ENCODE results near the gene ENTPD5. TPM values are rescaled to one million over a fixed set of nuclear protein-coding genes. Genes with fewer than 3 reads are reported as not detected.
A peak's percentile ranks its signal among the peaks of the same experiment; 100 is the strongest.

The ENTPD5 gene, protein sequence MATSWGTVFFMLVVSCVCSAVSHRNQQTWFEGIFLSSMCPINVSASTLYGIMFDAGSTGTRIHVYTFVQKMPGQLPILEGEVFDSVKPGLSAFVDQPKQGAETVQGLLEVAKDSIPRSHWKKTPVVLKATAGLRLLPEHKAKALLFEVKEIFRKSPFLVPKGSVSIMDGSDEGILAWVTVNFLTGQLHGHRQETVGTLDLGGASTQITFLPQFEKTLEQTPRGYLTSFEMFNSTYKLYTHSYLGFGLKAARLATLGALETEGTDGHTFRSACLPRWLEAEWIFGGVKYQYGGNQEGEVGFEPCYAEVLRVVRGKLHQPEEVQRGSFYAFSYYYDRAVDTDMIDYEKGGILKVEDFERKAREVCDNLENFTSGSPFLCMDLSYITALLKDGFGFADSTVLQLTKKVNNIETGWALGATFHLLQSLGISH
- 14.6 TPM for polyA plus RNA-seq (ENCODE audit: insufficient read length)

GRCh38 chr14:74018586-74019407 lies at the start of gene ENTPD5, which contains the start of gene BBOF1:
Gene ENTPD5 (minus strand): TSS chr14:74019288. CDS start chr14:73988102, 31,186 bp downstream.
Gene BBOF1 (plus strand): TSS chr14:74019349. CDS start chr14:74019479, 130 bp downstream.
- peak; percentile 94 for DNase-seq

DNA sequence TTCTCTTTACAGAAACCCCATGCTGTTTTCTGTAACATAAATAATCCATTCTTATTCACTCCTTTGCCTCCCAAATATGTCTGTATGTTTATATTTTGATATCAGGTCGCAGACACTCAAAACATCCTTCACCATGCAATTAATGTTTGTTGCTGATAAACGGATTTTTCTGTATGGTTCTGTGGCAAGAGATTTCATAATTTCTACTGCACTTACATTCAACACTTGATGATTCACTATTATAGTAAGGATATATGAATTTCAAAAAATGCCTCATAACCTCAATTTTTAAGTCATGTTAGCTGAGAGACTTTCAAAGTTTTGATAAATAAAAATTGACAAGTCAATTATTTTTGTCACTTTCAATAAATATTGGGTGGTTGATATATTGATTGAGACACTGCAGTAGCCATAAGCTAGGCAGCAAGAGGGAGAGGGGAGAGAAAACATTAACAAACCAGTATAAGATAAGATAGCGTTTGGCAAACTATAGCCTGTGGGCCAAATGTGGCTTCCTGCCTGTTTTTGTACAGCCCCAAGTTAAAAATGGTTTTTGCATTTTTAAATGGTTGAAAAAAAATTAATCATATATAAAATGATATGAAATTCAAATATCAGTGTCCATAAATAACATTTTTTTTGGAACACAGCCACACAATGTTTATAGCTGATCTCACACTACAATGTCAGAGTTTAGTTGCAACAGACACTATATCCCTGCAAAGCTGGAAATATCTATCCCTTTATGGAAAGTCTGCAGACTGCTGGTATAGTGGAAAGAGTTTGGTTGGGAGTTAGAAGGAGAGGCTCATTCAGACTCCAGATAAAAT lies 46.9 kb upstream of the ENTPD5 start:
- DNase-seq, result no peak

DNA sequence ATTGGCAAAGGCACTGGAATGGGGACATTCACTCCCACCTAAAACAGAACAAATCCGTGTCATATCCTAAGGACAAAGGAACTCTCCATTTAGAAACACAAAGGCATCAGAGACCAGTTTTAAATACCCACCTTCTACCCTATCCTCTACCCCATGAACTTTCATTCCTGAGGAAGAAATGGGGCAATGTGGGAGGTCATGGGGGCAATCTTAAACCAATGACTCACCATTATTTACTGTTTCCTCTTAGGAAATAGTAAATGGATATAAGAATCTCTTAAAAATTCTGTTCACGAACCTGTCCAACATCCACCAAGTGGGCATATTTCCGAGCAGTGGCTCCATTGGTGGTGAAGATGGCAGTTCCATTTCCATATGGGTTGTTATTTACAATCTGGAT lies 45.8 kb upstream of the ENTPD5 start:
- no peak for DNase-seq

- DNase-seq, result no peak
These were observed 45.3 kb upstream of the ENTPD5 start for GRCh38 chr14:74064426-74064825.

DNA sequence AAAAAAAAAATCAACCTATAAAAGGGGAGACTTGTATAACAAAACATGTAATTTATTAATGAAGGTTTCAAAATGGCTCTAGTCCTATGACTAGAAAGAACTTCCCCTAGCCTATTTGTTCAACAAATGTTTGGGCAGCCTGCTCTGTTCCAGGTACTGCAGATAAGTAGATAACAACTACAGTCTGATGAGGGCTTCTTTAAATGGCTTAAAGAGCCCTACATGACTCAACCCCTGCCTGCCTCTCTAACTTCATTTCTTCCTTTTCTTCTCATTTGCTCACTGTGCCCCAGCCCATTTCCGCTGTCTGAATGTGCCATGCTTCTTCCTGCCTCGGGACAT lies 43.7 kb upstream of the ENTPD5 start:
- no peak for DNase-seq

GRCh38 chr14:74049876-74050495 lies 30.9 kb upstream of the ENTPD5 start:
- DNase-seq, result no peak

GRCh38 chr14:74048281-74048680 lies 29.2 kb upstream of the ENTPD5 start:
- no peak for DNase-seq

DNA sequence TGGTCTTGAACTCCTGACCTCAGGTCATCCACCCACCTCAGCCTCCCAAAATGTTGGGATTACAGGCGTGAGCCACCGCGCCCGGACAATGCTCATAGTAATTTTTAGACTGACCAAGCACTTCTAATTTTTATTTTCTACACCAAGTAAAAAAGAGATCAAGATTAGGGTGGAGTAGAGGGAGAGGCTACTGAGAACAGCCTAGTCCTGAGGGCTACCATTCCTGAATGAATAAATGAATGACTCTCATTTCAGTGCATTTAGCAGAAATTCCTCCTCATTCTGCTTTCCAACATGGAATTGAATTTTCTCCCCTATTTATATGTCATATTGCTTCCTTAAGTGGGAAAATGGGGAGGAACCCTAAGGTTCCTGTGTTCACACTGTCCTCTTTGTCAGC lies 26.4 kb upstream of the ENTPD5 start:
- no peak for DNase-seq

GRCh38 chr14:74042296-74042695 lies 23.2 kb upstream of the ENTPD5 start:
- no peak for DNase-seq

GRCh38 chr14:74038020-74038859 lies 19.2 kb upstream of the ENTPD5 start:
- peak; percentile 12 for DNase-seq

DNA sequence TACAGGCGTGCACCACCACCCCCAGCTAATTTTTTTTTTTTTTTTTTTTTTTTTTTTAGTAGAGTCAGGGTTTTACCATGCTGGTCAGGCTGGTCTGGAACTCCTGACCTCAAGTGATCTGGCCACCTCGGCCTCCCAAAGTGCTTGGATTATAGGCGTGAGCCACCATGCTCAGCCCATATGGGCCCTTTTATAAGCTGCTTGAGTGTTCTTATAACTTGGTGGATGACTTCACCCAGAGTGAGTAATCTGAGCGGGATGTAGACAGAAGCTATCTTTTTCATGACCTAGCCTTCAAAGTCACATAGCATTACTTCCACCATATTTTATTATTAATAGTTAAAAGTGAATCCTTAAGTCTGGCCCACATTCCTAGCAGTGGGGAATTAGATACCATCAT lies 16.5 kb upstream of the ENTPD5 start:
- no peak for DNase-seq

DNA sequence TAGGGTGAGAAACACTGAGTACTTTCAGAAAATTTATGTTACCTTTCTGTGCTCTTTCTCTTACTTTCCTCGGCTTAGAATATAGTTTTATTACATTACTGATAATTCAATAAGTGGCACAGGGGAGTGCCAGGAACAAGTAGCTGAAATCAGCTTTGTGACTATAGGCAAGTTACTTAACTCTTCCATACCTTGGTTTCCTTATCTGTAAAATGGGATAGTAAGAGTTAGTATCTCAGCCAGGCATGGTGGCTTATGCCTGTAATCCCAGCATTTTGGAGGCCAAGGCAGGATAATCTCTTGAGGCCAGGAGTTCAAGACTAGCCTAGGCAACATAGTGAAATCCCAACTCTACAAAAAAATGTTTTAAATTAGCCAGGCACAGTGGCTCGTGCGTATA lies 15.5 kb upstream of the ENTPD5 start:
- no peak for DNase-seq

- no peak for DNase-seq
These were observed 10.0 kb upstream of the ENTPD5 start for GRCh38 chr14:74029136-74029535.

DNA sequence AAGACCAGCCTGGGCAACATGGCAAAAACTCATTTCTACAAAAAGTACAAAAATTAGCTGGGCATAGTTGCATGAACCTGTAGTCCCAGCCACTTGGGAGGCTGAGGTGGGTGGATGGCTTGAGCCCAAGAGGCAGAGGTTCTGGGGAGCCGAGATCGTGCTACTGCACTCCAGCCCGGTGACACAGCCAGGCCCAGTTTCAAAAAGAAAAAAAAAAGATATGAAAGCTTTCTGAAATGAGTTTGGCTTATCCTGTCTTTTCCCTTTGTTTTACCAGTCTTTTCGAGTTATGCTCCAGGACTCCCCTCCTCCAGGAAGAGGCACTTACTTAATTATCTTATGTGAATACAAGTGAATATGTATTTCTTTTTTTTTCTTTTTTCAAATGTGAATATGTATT lies 3.3 kb upstream of the ENTPD5 start:
- DNase-seq, result no peak

DNA sequence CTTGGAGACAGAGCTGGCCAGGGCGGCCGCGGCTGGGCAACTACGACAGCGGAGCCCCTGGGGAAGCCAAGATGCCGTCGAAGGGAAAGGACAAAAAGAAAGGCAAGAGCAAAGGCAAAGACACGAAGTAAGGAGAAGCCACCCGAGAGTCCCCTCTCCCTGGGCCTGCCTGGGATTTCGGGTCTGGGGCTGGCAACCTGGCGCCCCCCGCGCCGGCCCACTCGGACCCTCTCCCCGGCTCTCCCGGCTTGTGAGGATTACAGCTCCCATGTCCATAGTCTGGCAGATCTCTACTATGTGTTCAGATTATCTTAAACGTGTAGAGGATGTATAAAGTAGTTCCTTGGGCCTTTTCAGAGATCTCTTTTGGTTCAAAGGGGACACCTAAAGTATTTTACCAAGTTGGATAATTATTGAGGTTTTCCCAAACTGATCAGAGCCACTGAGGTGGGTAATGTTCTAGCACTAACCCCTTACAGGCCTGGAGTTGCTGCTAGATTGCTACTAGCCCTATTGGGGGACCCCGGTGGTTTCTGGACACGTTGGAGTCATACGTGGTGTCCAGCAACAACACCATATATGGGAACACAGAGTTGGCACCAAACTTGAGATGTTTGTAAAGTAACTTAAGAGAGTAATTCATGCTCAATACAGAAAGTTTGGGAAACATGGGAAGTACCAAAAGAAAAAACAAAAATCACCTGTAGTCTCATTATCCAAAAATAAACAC lies 485 bp upstream of the ENTPD5 start:
- peak; percentile 39 for DNase-seq

DNA sequence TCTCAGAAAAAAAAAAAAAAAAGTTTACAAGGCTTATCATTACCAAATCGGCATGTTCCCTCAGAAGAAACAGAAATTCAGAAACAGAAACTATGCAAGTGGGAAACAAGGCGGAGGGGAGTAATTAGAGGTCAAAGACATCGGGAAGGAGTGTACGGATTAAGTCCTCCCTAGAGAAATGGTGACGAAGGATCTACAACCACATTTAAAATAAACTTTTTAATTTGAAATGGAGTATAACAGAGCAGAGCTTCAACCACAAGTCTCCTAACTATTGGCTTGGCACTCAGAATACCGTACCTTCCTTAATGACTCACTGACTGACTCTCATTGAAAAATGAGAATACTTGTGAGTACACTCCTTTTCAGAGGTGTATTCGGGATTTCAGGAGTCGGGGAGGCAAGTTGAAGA lies 908 bp downstream of the ENTPD5 start:
- DNase-seq, result no peak

GRCh38 chr14:74015963-74016362 lies 3.1 kb downstream of the ENTPD5 start:
- no peak for DNase-seq

- no peak for DNase-seq
These were observed 3.9 kb downstream of the ENTPD5 start for GRCh38 chr14:74015176-74015575.

GRCh38 chr14:74014299-74014698 lies 4.8 kb downstream of the ENTPD5 start:
- DNase-seq, result no peak

GRCh38 chr14:74008843-74009499 lies 10.1 kb downstream of the ENTPD5 start:
- no peak for DNase-seq

Measured in hindlimb muscle (tissue), 1 donor.